ENCODE data around the gene CC2D1A. TPM values are rescaled to one million over a fixed set of nuclear protein-coding genes. Genes with fewer than 3 reads are reported as not detected.
A peak's percentile ranks its signal among the peaks of the same experiment; 100 is the strongest.

CC2D1A gene
- total RNA-seq, 1 donor from 2014 or later, result 128 TPM

- DNase-seq (ENCODE audit: low spot score in 2 of 2), result no peak
- Histone ChIP-seq H3K4me1 (no peaks in the 10 kb centered on the region), H3K4me3 (no peak overlapping the region), H3K9me3 (no peaks in the 10 kb centered on the region), H3K27ac (no peak overlapping the region), H3K27me3 (no peaks in the 10 kb centered on the region), H3K36me3 (peaks cover 65 to 74% of the 10 kb centered on the region in 2 donors)
- no peak for TF ChIP-seq CTCF (IDR thresholded peaks at IDR 0.05)
- intact Hi-C loops (cut with DNase I), result no loop called here
Measured at GRCh38 chr19:13960863-13961784, 55.1 kb downstream of the CC2D1A start.

GRCh38 chr19:13961826-13962698 is 56.1 kb downstream of the CC2D1A start:
- Histone ChIP-seq H3K36me3 (peaks cover 65 to 74% of the 10 kb centered on the region in 2 donors), H3K4me3 (peak overlapping the region in 1 of 2 donors; percentile 52)

GRCh38 chr19:13962699-13963602 is 57.0 kb downstream of the CC2D1A start:
- Histone ChIP-seq H3K9me3 (no peaks in the 10 kb centered on the region), H3K4me1 (no peaks in the 10 kb centered on the region), H3K27me3 (no peaks in the 10 kb centered on the region), H3K36me3 (peaks cover 62 to 76% of the 10 kb centered on the region in 2 donors), H3K4me3 (peak overlapping the region in 1 of 2 donors; percentile 52), H3K27ac (no peak overlapping the region)
- no peak for DNase-seq (ENCODE audit: low spot score in 2 of 2)
- no peak for TF ChIP-seq CTCF (IDR thresholded peaks at IDR 0.05)
- intact Hi-C loops (cut with DNase I), result no loop called here

More at GRCh38 chr19:13961826-13962698, 56.1 kb downstream of the CC2D1A start:
- Histone ChIP-seq H3K27me3 (no peaks in the 10 kb centered on the region), H3K4me1 (no peaks in the 10 kb centered on the region), H3K9me3 (no peaks in the 10 kb centered on the region), H3K27ac (no peak overlapping the region)
- DNase-seq (ENCODE audit: low spot score in 2 of 2), result no peak
- intact Hi-C loops (cut with DNase I), result no loop called here
- no peak for TF ChIP-seq CTCF (IDR thresholded peaks at IDR 0.05)

GRCh38 chr19:13963603-13964105 is 57.7 kb downstream of the CC2D1A start:
- no peaks in the 10 kb centered on the region for H3K4me1 ChIP-seq
- no peak overlapping the region for H3K4me3 ChIP-seq
- intact Hi-C loops (cut with DNase I), result no loop called here
- TF ChIP-seq CTCF (IDR thresholded peaks at IDR 0.05), result no peak
- no peak overlapping the region for H3K27ac ChIP-seq
- H3K9me3 ChIP-seq, result no peaks in the 10 kb centered on the region
- no peaks in the 10 kb centered on the region for H3K27me3 ChIP-seq
- peaks cover 63 to 76% of the 10 kb centered on the region in 2 donors for H3K36me3 ChIP-seq
- no peak for DNase-seq (ENCODE audit: low spot score in 2 of 2)

- Histone ChIP-seq H3K36me3 (peaks cover 65 to 76% of the 10 kb centered on the region in 2 donors), H3K27ac (no peak overlapping the region), H3K4me3 (no peak overlapping the region), H3K9me3 (no peaks in the 10 kb centered on the region), H3K4me1 (no peaks in the 10 kb centered on the region), H3K27me3 (no peaks in the 10 kb centered on the region)
- no peak for DNase-seq (ENCODE audit: low spot score in 2 of 2)
- no peak for TF ChIP-seq CTCF (IDR thresholded peaks at IDR 0.05)
- intact Hi-C loops (cut with DNase I), result no loop called here
Measured at GRCh38 chr19:13964776-13965175, 58.8 kb downstream of the CC2D1A start.
